A549 (cell line): ENCODE data around the gene SPDYE2B.
"Not testable (repeated sequence)": the region's sequence is repeated elsewhere in the genome, so short reads cannot be mapped to it uniquely, and the experiment has no call there.

Experiments used
- ATOH8 ChIP-seq: fragments of 250-450 bp; sonication (Bioruptor Pico); IDR thresholded peaks from 2 replicates; pipeline ENCODE4 v1.5.0; 2020; ENCODE audit warnings: low read depth, mild to moderate bottlenecking, moderate library complexity
- CBX8 ChIP-seq: fragments of 200-600 bp; sonication (generic); IDR thresholded peaks from 2 replicates; pipeline ENCODE4 v1.6.1; 2016
- CEBPB ChIP-seq, 2 experiments: fragments of >200 bp in 1 of 2; sonication (Bioruptor Twin) in 1 of 2; formaldehyde crosslinking in 1 of 2; IDR thresholded peaks; 2 replicates each; pipeline ENCODE4 v1.6.1; 2012 to 2016
- CTCF ChIP-seq: fragments of >200 bp; sonication (Bioruptor Twin); formaldehyde crosslinking; IDR thresholded peaks from 3 replicates; pipeline ENCODE4 v1.5.1; 2016
- RAD21 ChIP-seq, 2 experiments: fragments of >200 bp in 1 of 2; sonication (Bioruptor Twin) in 1 of 2; formaldehyde crosslinking in 1 of 2; IDR thresholded peaks in 1 of 2; conservative IDR thresholded peaks in 1 of 2; 2 replicates in 1 of 2; 3 replicates in 1 of 2; pipeline ENCODE4 v1.6.1; 2012 to 2018; ENCODE audit warnings: inconsistent platforms in 1 of 2
- RCOR1 ChIP-seq: fragments of 150-350 bp; IDR thresholded peaks from 2 replicates; pipeline ENCODE4 v1.6.1; 2014; ENCODE audit warnings: antibody characterized with exemption, low read length, low read depth

GRCh38 chr7:102698962-102699750 lies 49.0 kb downstream of the SPDYE2B start:
- not testable (repeated sequence) for TF ChIP-seq CTCF; RAD21 (conservative IDR thresholded peaks at IDR 0.05 in 1 of 2, IDR thresholded peaks at IDR 0.05 in 1 of 2); CBX8; CEBPB (IDR thresholded peaks at IDR 0.05); ATOH8 (CRISPR knock-in tag); RCOR1
